K562 (cell line): ENCODE results near the gene EIF2S3. TPM values are rescaled to one million over a fixed set of nuclear protein-coding genes. Genes with fewer than 3 reads are reported as not detected.

ENCODE experiments used
- ARID3B ChIP-seq: fragments of 250-450 bp; sonication (Bioruptor Pico); IDR thresholded peaks from 2 replicates; pipeline ENCODE4 v1.4.0; 2020; ENCODE audit warnings: borderline replicate concordance
- CBX2 ChIP-seq: fragments of 200-600 bp; sonication (generic); IDR thresholded peaks from one replicate; pipeline ENCODE4 v1.6.1; 2012; ENCODE audit warnings: mild to moderate bottlenecking, low read length, inconsistent platforms; ENCODE audit not compliant: insufficient read depth, poor library complexity, severe bottlenecking
- CREB3 ChIP-seq: fragments of 450-650 bp; conservative IDR thresholded peaks from 2 replicates; pipeline ENCODE4 v1.6.1; 2016; ENCODE audit warnings: missing genetic modification characterization, low read depth, mild to moderate bottlenecking, missing compliant biosample characterization, moderate library complexity
- EGR1 ChIP-seq: fragments of 450-650 bp; conservative IDR thresholded peaks from 2 replicates; pipeline ENCODE4 v1.6.1; 2017; ENCODE audit warnings: mild to moderate bottlenecking
- EP300 ChIP-seq: IDR thresholded peaks from 2 replicates; pipeline ENCODE4 v1.6.1; 2012; ENCODE audit warnings: low read length, improper control_type of control experiment
- GABPA ChIP-seq: fragments of 200-800 bp; sonication (Bioruptor generic); conservative IDR thresholded peaks from 2 replicates; pipeline ENCODE4 v1.6.1; 2016; ENCODE audit warnings: low read depth, missing genetic modification characterization, missing compliant biosample characterization
- MCM7 ChIP-seq, 2 experiments: fragments of 450-650 bp; IDR thresholded peaks; 2 replicates each; pipeline ENCODE4 v1.6.1; 2016 to 2018
- NFATC3 ChIP-seq: fragments of 450-650 bp; IDR thresholded peaks from 2 replicates; pipeline ENCODE4 v1.6.1; 2017; ENCODE audit warnings: mild to moderate bottlenecking
- NR2F6 ChIP-seq: fragments of 450-650 bp; formaldehyde crosslinking; IDR thresholded peaks from 2 replicates; pipeline ENCODE4 v1.4.0; 2020; ENCODE audit warnings: mild to moderate bottlenecking
- PHF21A ChIP-seq: fragments of 450-650 bp; IDR thresholded peaks from 2 replicates; pipeline ENCODE4 v1.6.1; 2017; ENCODE audit warnings: low read depth, borderline replicate concordance
- POLR2H ChIP-seq: IDR thresholded peaks from 2 replicates; pipeline ENCODE4 v1.6.1; 2016; ENCODE audit warnings: missing genetic modification characterization, low read depth, mild to moderate bottlenecking, control low read depth, missing compliant biosample characterization, moderate library complexity
- SPI1 ChIP-seq: IDR thresholded peaks from 2 replicates; pipeline ENCODE4 v1.6.1; 2011; ENCODE audit warnings: low read depth, low read length, control low read depth, borderline replicate concordance
- TBP ChIP-seq: optimal IDR thresholded peaks from 2 replicates; pipeline ENCODE3; 2011; ENCODE audit warnings: low read depth, low read length, improper control_type of control experiment
- TCF15 ChIP-seq: fragments of 250-450 bp; sonication (Bioruptor Pico); IDR thresholded peaks from 2 replicates; pipeline ENCODE4 v1.8.0; 2022; ENCODE audit warnings: moderate library complexity, mild to moderate bottlenecking, inconsistent platforms
- TGIF2 ChIP-seq: sonication (generic); formaldehyde crosslinking; IDR thresholded peaks from 2 replicates; pipeline ENCODE4 v1.8.1; 2022; ENCODE audit warnings: mild to moderate bottlenecking, missing genetic modification reagents, moderate library complexity
- ZNF407 ChIP-seq: fragments of 450-650 bp; IDR thresholded peaks from 2 replicates; pipeline ENCODE4 v1.6.1; 2016; ENCODE audit warnings: low read depth
- ZNF408 ChIP-seq: fragments of 250-450 bp; sonication (Bioruptor Pico); IDR thresholded peaks from 2 replicates; pipeline ENCODE4 v1.4.0; 2020; ENCODE audit warnings: low read depth, mild to moderate bottlenecking, moderate library complexity
- polyA plus RNA-seq, 8 experiments: library from polyadenylated mRNA; depleted of rRNA in 4 of 8; stranded (reverse) in 5 of 8; unstranded in 3 of 8; fragments of >200 nt; fragmentation: Nextera tagmentation in 2 of 8; fragmentation: Illumina TruSeq in 1 of 8; extraction: Ambion mirVana in 2 of 8; extraction: Trizol in 1 of 8; gene quantifications; 2 replicates each; pipeline versions ENCODE4 v1.2.1 to v1.2.3, GENCODE V29; 2011 to 2014; ENCODE audit warnings: inconsistent platforms in 1 of 8, missing spikeins in 1 of 8
- total RNA-seq, 7 experiments: library from RNA; depleted of rRNA in 6 of 7; stranded (reverse); fragments of >200 nt in 6 of 7; fragmentation: Illumina TruSeq in 2 of 7; extraction: Trizol in 2 of 7; gene quantifications; 2 replicates each; pipeline versions ENCODE4 v1.2.1 to v1.2.3, GENCODE V29; 2011 to 2021; ENCODE audit warnings: low replicate concordance in 1 of 7

EIF2S3 gene
- total and polyA plus RNA-seq, 9 of the 15 experiments (the other 6 are each of a cell fraction or from before 2014, with no cell fraction given) = 148 to 439 (median 275) TPM

- TF ChIP-seq ZNF407 = no peak
- TF ChIP-seq ARID3B = no peak
- peak; percentile 20; the same call in 1 of the 2 replicates for TF ChIP-seq EP300
- peak; percentile 97 for TF ChIP-seq PHF21A
- TF ChIP-seq EGR1 = peak; percentile 15; the same call in 1 of the 2 replicates
- TF ChIP-seq TCF15 = no peak
- TF ChIP-seq POLR2H = peak; percentile 55; the same call in 1 of the 2 replicates
- peak; percentile 54; the same call in 1 of the 2 replicates for TF ChIP-seq SPI1
- no peak for TF ChIP-seq NFATC3
- TF ChIP-seq NR2F6 (CRISPR knock-in tag) = no peak
- TF ChIP-seq MCM7 (IDR thresholded peaks at IDR 0.05) = no peak
- TF ChIP-seq ZNF408 (CRISPR knock-in tag) = no peak
- TF ChIP-seq TGIF2 (CRISPR knock-in tag) = no peak
- peak; percentile 97 for TF ChIP-seq GABPA (tag)
- no peak for TF ChIP-seq CREB3 (tag)
- no peak for TF ChIP-seq CBX2
- peak; percentile 84 for TF ChIP-seq TBP
Observed at GRCh38 chrX:24054182-24055042, at the start of gene EIF2S3 (continued).
